Umbilical cord (tissue), 2 donors: Measurements from ENCODE around the gene MYDGF. TPM values are rescaled to one million over a fixed set of nuclear protein-coding genes. Genes with fewer than 3 reads are reported as not detected.
A peak's percentile ranks its signal among the peaks of the same experiment; 100 is the strongest.
"Not testable (repeated sequence)": the region's sequence is repeated elsewhere in the genome, so short reads cannot be mapped to it uniquely, and the experiment has no call there.

Experiments used
- DNase-seq: peaks from one replicate; pipeline ENCODE4 v3.0.0-alpha.2; 2015; ENCODE audit warnings: low spot score
- total RNA-seq: library from RNA; depleted of rRNA; stranded (reverse); fragments of >200 nt; gene quantifications from one replicate; pipeline ENCODE4 v1.2.3, GENCODE V29; 2014; ENCODE audit warnings: low replicate concordance; ENCODE audit not compliant: insufficient read depth

Gene MYDGF
- 65.7 TPM for total RNA-seq

- peak; percentile 89 for DNase-seq
Measured at GRCh38 chr19:4669723-4670480, at the start of gene MYDGF. Gene MYDGF (minus strand): TSS chr19:4670342. CDS start chr19:4670334, 8 bp downstream.

- DNase-seq: no peak
Measured at GRCh38 chr19:4719499-4719866, 49.3 kb upstream of the MYDGF start.

GRCh38 chr19:4717966-4718701 lies 48.0 kb upstream of the MYDGF start:
- no peak for DNase-seq

- no peak for DNase-seq
Measured at GRCh38 chr19:4717191-4717965, 47.2 kb upstream of the MYDGF start.

- DNase-seq: no peak
Measured at GRCh38 chr19:4715529-4716221, 45.5 kb upstream of the MYDGF start.

- DNase-seq: not testable (repeated sequence)
Measured at GRCh38 chr19:4715178-4715528, 45.0 kb upstream of the MYDGF start.

- no peak for DNase-seq
Measured at GRCh38 chr19:4714016-4714415, 43.9 kb upstream of the MYDGF start.

- DNase-seq: no peak
Measured at GRCh38 chr19:4713384-4713951, 43.3 kb upstream of the MYDGF start.

GRCh38 chr19:4712771-4713170 lies 42.6 kb upstream of the MYDGF start:
- DNase-seq: no peak

- DNase-seq: no peak
Measured at GRCh38 chr19:4711211-4711610, 41.1 kb upstream of the MYDGF start.

GRCh38 chr19:4710281-4710600 lies 40.1 kb upstream of the MYDGF start:
- DNase-seq: no peak

GRCh38 chr19:4709440-4710280 lies 39.5 kb upstream of the MYDGF start:
- DNase-seq: no peak

GRCh38 chr19:4707956-4708650 lies 38.0 kb upstream of the MYDGF start:
- no peak for DNase-seq

- no peak for DNase-seq
Measured at GRCh38 chr19:4707322-4707721, 37.2 kb upstream of the MYDGF start.

- DNase-seq: no peak
Measured at GRCh38 chr19:4705413-4706131, 35.4 kb upstream of the MYDGF start.

- DNase-seq: no peak
Measured at GRCh38 chr19:4704317-4704673, 34.2 kb upstream of the MYDGF start.

- no peak for DNase-seq
Measured at GRCh38 chr19:4703671-4704316, 33.7 kb upstream of the MYDGF start.

GRCh38 chr19:4702764-4703163 lies 32.6 kb upstream of the MYDGF start:
- DNase-seq: no peak

- DNase-seq: no peak
Measured at GRCh38 chr19:4701557-4701956, 31.4 kb upstream of the MYDGF start.
